ENCODE data around the gene DOK7.
A peak's percentile ranks its signal among the peaks of the same experiment; 100 is the strongest.

Gene DOK7

GRCh38 chr4:3436048-3436797 lies 26.9 kb upstream of the DOK7 start:
- H3K9me3 ChIP-seq: no peaks in the 10 kb centered on the region
- peaks cover 70% of the 10 kb centered on the region for H4K20me1 ChIP-seq
- no peaks in the 10 kb centered on the region for H3K27me3 ChIP-seq
- H3K9ac ChIP-seq: peak overlapping the region; percentile 45
- H3K27ac ChIP-seq: peak overlapping the region; percentile 46
- no peak for TF ChIP-seq Cebpa-rat (IDR thresholded peaks at IDR 0.05)
- H3K36me3 ChIP-seq: peaks cover 38% of the 10 kb centered on the region
- H3K4me3 ChIP-seq: no peak overlapping the region
- H3K4me1 ChIP-seq: peaks cover 87% of the 10 kb centered on the region
- H3K4me2 ChIP-seq: peak overlapping the region; percentile 70

DNA sequence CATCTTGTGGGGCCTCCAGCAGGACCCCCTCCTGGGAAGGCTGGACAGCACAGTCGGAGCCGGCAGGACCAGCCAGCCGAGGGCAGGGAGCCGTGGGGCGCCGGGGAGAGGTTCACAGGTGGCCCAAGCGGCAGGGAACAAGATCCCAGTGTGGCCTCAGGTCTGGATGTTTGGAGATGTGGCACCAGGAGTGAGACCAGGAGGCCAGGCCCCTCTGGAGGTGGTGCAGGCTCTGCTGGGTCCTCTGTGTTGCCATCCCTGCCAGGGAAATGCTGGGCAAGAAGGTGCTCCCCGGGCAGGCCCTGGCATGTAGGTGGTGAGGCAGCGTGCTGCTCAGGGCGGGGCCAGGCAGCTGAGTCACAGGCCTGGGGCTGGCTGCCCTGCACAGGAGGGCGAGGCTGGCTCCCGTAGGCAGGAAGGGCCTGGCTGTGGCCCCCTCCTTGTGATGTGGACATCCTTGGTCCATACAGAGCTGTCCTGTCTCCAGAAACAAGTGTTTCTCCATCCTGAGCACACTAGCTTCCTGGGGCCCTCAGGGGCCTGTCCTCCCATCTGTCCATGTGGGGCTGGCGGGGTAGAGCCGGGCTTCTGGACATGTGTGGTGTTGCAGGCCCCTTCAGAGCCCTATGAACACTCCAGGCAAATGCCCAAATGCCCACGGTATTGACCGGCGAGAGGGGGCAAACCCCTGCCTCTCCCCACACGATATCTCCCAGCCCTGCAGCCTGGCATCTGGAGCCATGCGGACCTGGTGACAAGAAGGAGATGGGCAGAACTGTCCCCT lies 26.1 kb upstream of the DOK7 start:
- peak overlapping the region; percentile 0; the same call in 1 of the 2 replicates for H3K9ac ChIP-seq
- no peaks in the 10 kb centered on the region for H3K27me3 ChIP-seq
- H4K20me1 ChIP-seq: peaks cover 63% of the 10 kb centered on the region
- H3K4me1 ChIP-seq: peaks cover 80% of the 10 kb centered on the region
- H3K4me2 ChIP-seq: peak overlapping the region; percentile 70
- H3K27ac ChIP-seq: peak overlapping the region; percentile 46
- H3K4me3 ChIP-seq: no peak overlapping the region
- TF ChIP-seq Cebpa-rat (IDR thresholded peaks at IDR 0.05): no peak
- no peaks in the 10 kb centered on the region for H3K9me3 ChIP-seq
- peaks cover 31% of the 10 kb centered on the region for H3K36me3 ChIP-seq

- Histone ChIP-seq H3K27me3 (no peaks in the 10 kb centered on the region), H3K9ac (peak overlapping the region; percentile 0; the same call in 1 of the 2 replicates), H3K4me3 (no peak overlapping the region), H3K4me2 (peak overlapping the region; percentile 85; the same call in 1 of the 2 replicates), H3K36me3 (peaks cover 25% of the 10 kb centered on the region), H3K9me3 (no peaks in the 10 kb centered on the region), H4K20me1 (peaks cover 57% of the 10 kb centered on the region), H3K27ac (peak overlapping the region; percentile 46; the same call in 1 of the 2 replicates), H3K4me1 (peaks cover 75% of the 10 kb centered on the region)
- TF ChIP-seq Cebpa-rat (IDR thresholded peaks at IDR 0.05): no peak
Observed at GRCh38 chr4:3437582-3437936, 25.5 kb upstream of the DOK7 start.

GRCh38 chr4:3437998-3438846 lies 24.9 kb upstream of the DOK7 start:
- TF ChIP-seq Cebpa-rat (IDR thresholded peaks at IDR 0.05): no peak
- Histone ChIP-seq H4K20me1 (peaks cover 50% of the 10 kb centered on the region), H3K36me3 (peaks cover 18% of the 10 kb centered on the region), H3K9me3 (no peaks in the 10 kb centered on the region), H3K9ac (no peak overlapping the region), H3K4me2 (peak overlapping the region; percentile 85), H3K27me3 (no peaks in the 10 kb centered on the region), H3K27ac (peak overlapping the region; percentile 68; the same call in 1 of the 2 replicates), H3K4me1 (peaks cover 78% of the 10 kb centered on the region), H3K4me3 (no peak overlapping the region)

- no peak overlapping the region for H3K9ac ChIP-seq
Observed at GRCh38 chr4:3438847-3439180, 24.3 kb upstream of the DOK7 start.

DNA sequence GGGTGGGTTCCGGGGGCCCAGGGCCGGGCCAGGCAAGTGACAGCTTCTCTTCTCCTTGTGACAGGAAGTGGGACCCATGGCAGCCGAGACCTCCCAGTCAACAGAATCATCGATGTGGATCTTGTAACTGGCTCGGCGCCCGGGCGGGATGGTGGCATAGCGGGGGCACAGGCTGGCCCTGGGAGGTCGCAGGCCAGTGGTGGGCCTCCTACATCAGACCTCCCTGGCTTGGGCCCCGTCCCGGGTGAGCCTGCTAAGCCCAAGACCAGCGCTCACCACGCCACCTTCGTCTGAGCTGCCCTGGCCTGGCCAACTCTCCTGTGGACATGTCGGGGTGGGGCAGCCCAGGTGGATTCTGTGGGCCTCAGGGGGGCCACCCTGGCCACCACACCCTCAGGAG lies 23.7 kb upstream of the DOK7 start:
- H3K27ac ChIP-seq: peak overlapping the region; percentile 68

More at GRCh38 chr4:3438847-3439180, 24.3 kb upstream of the DOK7 start:
- Histone ChIP-seq H3K36me3 (peaks cover 12% of the 10 kb centered on the region; the same call in 1 of the 2 replicates), H3K27ac (peak overlapping the region; percentile 68), H3K4me3 (no peak overlapping the region), H3K4me2 (peak overlapping the region; percentile 85), H3K27me3 (no peaks in the 10 kb centered on the region), H4K20me1 (peaks cover 44% of the 10 kb centered on the region), H3K9me3 (no peaks in the 10 kb centered on the region), H3K4me1 (peaks cover 78% of the 10 kb centered on the region)
- TF ChIP-seq Cebpa-rat (IDR thresholded peaks at IDR 0.05): no peak

DNA sequence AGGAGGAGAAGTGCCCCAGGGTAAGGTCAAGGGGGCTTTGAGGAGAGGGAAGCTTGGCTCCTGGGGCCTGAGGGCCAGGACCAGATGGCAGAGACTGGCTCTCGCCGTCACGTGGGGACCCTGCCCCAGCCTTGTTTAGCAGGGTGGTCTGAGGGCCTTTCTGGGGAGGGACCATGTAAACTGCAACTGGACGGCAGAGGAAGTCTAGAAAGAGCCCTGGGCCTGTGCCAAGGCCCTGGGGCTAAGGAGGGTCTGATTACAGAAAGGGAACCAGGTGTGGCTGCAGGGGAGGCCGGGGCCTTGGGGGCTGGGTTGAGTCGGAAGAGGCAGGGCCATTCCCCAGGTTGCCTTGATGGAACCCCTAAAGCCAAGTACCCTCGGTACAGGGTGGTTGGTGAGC lies 23.1 kb upstream of the DOK7 start:
- peaks cover 1% of the 10 kb centered on the region; the same call in 1 of the 2 replicates for H3K36me3 ChIP-seq
- H3K4me2 ChIP-seq: peak overlapping the region; percentile 85
- H3K4me3 ChIP-seq: no peak overlapping the region
- peaks cover 33% of the 10 kb centered on the region for H4K20me1 ChIP-seq
- peaks cover 69% of the 10 kb centered on the region for H3K4me1 ChIP-seq
- peak overlapping the region; percentile 68 for H3K27ac ChIP-seq
- H3K9me3 ChIP-seq: no peaks in the 10 kb centered on the region
- H3K9ac ChIP-seq: peak overlapping the region; percentile 57; the same call in 1 of the 2 replicates
- H3K27me3 ChIP-seq: no peaks in the 10 kb centered on the region
- TF ChIP-seq Cebpa-rat (IDR thresholded peaks at IDR 0.05): no peak

More for the DNA sequence above, 23.7 kb upstream of the DOK7 start:
- Histone ChIP-seq H3K27me3 (no peaks in the 10 kb centered on the region), H3K9me3 (no peaks in the 10 kb centered on the region), H3K36me3 (peaks cover 7% of the 10 kb centered on the region; the same call in 1 of the 2 replicates), H3K4me2 (peak overlapping the region; percentile 85), H3K4me1 (peaks cover 76% of the 10 kb centered on the region), H4K20me1 (peaks cover 39% of the 10 kb centered on the region), H3K9ac (peak overlapping the region; percentile 57), H3K4me3 (peak overlapping the region; percentile 18; the same call in 1 of the 2 replicates)
- TF ChIP-seq Cebpa-rat (IDR thresholded peaks at IDR 0.05): no peak

DNA sequence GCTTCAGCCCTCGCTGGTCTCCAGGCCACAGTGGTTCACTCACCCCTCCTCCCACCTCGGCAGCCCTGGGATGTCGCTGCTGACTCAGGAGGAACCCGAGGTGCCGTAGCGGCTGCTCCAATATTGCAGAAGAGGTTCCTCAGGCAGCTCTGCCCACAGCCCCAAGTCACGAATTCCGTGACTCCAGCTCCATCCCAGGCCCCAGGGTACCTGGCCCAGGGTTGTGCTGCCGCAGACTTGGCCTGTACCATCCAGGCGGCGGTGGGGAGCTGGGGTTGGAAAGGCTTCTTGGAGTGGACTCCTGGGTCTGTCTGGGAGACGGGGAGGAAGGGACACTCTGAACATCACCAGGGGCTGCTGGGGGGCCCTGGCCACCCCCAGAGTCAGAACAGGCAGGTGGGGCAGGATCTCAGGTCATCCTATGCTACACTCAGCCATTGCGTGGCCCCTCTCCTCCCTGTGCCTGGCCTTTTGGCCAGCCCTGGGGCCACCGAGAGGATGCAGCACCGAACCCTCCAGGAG lies 22.1 kb upstream of the DOK7 start:
- Histone ChIP-seq H3K9me3 (no peaks in the 10 kb centered on the region), H3K36me3 (no peaks in the 10 kb centered on the region; the same call in 1 of the 2 replicates), H3K27ac (no peak overlapping the region), H4K20me1 (peaks cover 22% of the 10 kb centered on the region), H3K4me3 (no peak overlapping the region), H3K9ac (no peak overlapping the region), H3K4me2 (no peak overlapping the region), H3K4me1 (peaks cover 59% of the 10 kb centered on the region), H3K27me3 (no peaks in the 10 kb centered on the region)
- TF ChIP-seq Cebpa-rat (IDR thresholded peaks at IDR 0.05): no peak

Measured in BLaER1 (cell line).